GM12892 (cell line): ENCODE data around the gene TM9SF1.

Source experiments
- POLR2A ChIP-seq: IDR thresholded peaks from 2 replicates; pipeline ENCODE4 v1.6.1; 2011; ENCODE audit warnings: low read depth, low read length, control low read depth
- POLR2AphosphoS5 ChIP-seq: IDR thresholded peaks from 2 replicates; pipeline ENCODE4 v1.6.1; 2011; ENCODE audit warnings: low read depth, low read length, control low read depth

- TF ChIP-seq POLR2AphosphoS5 (no peak), POLR2A (no peak)
These were observed 23.8 kb upstream of the TM9SF1 start for GRCh38 chr14:24219080-24219479.
